ENCODE measurements around the gene HIVEP1.

The HIVEP1 gene

DNA sequence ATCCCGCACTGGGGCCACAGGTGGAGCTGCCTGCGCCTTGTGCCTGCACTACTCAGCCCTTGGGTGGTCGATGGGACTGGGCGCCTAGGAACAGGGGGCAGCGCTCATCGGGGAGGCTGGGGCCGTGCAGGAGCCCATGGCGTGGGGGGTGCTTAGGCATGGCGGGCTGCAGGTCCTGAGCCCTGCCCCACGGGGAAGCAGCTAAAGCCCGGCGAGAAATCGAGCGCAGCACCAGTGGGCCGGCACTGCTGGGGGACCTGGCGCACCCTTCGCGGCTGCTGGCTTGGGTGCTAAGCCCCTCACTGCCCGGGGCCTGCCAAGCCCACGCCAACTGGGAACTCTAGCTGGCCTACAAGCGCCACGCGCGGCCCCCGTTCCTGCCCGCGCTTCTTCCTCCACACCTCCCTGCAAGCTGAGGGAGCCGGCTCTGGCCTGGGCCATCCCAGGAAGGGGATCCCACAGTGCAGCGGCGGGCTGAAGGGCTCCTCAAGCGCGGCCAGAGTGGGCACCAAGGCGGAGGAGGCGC is 5.8 kb downstream of the HIVEP1 start:
- no peak for DNase-seq

DNA sequence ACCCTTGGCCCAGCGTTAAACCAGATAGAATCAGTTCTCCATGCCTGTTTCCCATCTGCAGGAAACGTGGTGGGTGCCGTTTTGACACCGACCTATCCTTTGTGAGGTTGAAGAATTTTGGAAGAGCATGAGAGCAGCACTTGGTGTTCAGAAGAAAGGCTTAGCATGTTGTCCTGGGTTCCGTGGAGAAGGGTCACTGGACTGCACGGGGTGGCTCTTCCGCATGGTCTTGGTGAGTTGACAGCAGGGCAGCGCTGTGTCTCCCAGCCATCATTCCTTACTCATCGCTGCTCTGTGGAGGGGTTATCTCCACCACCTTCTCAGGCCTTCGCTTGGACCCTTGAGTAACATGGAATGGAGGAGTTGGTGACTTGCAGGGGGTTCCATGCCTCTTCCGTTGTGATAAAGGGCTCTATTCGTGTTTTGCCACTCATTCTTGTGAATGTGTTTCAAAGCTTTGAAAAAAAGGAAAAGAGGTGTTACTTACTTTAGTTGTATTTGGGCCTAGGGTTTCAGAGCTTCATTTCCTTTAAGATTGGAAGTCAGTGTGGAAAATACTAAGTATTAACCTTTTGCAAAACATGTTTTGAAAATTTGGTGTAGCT is 8.2 kb downstream of the HIVEP1 start:
- no peak for DNase-seq

DNA sequence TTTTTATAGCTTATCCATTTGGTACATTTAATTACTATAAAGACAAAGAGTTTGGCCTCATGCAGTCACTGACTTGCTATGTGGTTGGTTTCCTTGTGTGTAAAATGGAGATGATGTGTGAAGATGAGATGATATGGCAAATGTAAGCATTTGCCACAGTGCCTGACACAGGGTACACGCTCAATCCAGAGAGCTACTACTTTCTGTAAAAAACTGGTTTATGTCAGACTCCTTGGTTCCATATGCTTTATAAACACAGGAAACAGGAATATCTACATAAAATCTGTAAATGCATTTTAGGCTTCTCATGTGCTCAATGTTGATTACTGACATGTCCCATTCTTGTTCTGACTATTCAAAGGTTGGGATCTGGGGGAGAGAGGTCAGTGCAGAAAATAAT is 10.4 kb downstream of the HIVEP1 start:
- DNase-seq, result no peak

DNA sequence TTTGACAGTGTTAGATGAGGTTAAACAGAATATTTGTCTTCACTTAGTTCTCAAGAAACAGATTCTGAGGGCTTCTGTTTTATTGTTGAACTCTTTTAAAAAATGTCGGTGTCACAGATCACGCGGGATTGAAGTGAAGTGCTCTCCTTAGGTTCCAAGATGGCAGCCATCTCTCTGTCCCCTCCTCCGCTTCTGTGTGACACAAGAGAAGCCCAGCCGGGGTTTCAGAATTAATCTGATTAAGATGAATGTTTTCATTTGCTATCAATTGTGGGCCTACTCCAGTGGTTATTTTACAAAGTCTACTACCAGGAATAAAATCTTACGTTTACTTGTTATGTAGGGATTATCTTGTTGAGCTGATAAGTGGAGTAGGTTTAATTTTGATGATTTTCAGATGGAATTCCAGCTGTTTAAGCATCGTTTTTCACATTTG is 10.9 kb downstream of the HIVEP1 start:
- no peak for DNase-seq

DNA sequence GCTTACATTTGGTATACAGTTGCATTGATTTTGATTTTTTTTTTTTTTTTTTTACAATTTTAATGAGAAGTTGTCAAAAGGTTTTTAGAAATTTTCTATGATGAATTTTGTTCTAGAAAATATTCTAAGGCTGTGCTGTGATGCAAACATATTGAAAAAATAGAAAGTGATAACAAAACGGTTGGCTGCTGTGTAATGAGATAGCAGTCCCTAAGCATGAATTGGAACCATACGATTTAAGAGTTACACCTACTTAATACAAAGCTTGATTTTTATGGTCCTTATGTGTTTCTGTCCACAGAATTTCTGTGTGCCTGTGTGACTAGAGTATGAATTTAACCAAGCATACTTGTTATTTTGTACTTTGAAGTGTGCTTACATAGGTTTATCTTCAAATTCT is 12.1 kb downstream of the HIVEP1 start:
- DNase-seq, result no peak

DNA sequence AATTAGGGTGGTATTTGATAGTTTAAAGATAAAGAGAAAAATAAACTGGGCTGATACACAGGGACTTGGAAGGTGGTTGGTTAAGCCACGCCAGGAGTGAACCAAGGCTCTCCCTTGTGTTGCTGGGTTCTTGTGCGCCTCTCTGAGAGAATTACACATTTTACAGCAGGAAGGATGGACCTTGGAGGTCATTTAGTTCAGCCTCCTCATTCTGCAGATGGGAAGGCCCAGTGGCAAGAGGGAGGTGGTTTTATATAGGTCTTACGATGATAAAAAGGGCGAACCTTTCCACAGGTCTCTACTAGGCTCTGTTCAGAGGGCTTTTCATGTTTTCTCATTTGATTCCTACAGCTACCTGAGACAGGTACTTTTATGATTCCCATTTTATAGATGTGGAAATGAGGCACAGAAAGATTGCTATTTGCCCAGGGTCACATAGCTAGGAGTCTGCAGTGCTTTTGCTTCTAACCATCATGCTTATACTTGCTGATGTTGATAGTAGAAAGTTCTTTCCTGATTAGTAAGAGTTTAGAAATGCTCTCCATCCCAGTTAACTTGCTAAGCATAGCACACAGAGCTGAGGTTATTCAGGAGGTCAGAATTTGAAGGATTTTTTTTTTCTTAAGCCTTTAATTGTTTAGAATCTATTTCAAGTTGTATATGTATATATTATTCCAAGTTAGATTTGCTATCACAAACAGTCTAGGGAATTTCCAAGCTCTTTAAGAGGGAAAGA is 12.8 kb downstream of the HIVEP1 start:
- no peak for DNase-seq

DNA sequence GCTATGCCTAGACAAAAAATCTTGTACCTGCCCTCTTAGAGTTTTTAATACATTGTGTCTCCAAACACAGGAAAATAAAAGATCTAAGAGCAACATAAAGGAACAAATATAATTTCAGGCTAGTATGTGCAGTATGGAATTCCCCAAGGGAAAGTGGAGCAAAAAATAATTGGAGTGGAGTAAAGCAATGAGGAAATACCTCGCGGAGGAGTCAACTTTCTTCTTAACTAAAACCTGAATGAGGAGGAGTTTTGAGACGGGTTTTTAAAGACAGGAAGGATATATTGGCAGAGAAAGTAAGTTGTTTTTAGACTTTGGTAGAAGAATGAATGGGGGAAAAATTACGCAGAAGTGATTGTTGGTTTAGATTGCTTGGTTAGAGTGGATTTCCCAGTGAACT is 14.0 kb downstream of the HIVEP1 start:
- DNase-seq, result no peak

DNA sequence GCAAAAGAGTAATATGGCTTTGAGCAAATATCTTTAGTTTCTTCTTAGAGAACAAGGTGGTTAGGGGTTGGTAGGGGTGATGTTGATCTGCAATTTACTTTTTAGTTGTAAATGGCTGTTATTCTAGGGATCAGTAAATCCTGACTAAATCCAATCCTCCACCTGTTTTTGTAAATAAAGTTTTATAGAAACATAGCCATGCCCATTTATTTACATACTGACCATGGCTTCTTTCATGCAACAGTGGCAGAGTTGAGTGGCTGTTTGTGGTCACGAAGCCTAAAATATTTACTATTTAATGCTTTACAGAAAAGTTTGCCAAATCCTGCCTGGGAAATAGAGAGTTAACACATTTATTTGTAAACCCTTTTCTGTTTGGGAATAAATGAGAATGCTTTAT is 14.7 kb downstream of the HIVEP1 start:
- no peak for DNase-seq

DNA sequence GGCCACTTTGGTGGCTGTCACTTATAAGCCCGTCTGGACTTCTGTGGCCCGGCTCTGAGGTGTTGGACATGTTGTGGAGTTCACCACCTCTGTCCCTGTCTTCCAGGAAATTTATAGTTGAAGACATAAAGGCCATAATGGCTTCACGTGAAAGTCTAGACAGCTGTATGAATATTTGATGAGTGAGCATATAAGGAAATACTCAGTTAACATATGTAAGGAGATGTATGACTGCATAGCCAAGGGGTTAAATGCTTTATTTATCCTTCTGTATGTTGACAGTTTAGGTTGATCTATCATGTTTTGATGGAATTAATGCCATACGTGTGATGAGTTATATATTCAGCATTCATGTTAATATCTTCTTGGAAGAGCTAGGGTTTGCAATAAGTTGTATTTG is 16.1 kb downstream of the HIVEP1 start:
- DNase-seq, result no peak

DNA sequence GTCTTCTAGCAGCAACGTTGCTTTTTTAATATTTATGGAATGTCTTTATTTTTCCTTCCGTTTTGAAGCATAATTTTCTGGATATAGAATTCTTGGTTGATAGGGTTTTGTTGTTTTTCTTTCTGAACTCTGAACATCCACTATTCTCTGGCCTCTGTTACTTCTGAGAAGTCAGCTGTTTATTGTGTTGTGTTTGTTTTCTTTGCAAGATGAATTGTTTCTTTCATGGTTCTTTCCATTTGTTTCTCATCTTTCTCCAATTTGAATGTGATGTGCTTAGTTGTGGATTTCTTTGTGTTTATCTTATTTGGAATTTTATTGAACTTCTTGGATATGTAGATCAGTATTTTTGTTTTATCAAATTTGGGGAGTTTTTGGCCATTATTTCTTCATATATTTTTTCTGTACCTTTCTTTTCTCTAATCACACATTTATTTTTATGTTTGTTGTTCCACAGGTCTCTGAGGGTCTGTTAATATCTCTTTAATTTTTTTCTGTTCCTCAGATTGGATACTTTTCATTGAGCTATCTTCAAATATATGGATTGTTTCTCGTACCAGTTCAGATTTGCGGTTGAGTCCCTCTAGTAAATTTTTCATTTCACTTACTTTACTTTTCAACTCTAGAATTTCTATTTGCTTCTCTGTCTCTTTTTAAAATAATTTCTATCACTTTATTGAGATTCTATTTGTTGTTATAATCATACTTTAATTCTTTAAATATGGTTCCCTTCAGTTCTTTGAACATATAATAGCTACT is 18.0 kb downstream of the HIVEP1 start:
- no peak for DNase-seq

DNA sequence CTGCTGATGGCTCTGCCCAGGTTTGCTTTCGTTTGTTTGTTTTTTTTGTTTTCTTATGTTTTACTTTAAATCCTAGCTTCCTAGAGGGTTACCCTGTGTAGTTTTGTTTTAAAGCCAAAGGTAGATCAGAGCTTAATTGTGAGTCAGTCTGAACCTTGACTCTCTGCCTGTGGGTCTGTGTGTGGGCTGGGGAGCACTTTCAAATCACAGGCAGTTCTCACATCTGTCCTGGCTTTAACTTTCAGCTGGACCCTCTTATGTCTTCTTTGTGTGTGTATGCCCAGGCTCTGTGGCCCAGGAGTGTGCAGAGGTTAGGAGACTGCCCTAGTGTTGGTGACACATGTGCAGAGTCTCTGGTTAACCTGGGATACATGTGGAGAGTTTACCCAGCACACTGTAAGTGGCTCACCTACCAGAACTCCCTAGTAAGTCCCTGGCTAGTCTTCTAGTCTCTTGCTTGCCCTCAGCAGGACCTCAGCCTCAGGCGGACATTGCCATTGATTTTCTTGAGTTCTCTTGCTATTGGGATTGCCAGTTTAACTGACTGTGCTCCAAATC is 19.0 kb downstream of the HIVEP1 start:
- no peak for DNase-seq

DNA sequence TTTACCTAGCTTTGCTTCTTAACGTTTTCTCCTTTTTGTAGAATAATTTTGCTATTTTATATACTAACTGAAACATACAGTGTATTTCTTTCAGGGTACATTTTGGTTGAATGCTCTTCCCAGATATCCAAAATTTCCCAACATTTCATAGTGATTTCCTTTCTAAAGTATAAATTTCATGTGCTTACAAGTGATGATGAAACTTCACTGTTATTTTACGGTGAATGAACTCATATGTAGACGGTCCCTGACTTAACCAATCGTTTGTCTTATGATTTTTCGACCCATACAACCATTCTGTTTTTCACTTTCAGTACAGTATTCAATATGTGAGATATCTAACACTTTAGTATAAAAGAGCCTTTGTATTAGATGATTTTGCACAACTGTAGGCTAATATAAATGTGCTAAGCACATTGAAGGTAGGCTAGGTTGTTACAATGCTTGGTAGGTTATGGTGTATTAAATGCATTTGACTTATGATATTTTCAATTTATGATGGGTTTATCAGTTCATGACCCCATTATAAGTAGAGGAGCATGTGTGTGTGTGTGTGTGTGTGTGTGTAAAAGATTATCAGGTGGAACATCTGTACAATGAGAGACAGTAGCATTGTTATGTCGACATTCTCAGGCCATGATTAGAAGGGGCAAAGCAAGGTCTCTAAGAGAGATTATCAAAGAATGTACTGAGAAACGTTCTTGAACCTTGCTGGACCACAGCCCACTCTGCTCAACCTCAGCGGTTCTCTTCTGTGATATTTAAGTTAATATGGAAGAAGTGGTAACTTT is 20.9 kb downstream of the HIVEP1 start:
- no peak for DNase-seq

DNA sequence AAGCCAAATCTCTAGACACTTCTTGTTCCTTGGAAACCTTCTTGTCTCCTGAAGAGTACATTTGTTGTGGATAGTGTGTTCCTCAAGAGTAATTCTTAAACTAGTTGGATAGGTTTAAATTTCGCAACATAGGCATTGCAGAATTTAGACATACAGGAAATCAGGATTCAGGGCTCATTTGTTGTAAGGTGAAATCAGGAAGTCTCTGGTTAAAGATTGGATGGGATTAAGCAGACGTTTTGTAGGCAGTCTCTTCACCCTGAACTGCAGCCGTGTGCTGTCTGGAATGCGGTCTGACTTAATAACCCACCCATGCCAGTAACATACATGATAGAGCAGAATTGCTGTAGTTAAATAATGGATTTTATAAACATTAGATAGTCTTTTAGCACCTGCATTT is 21.7 kb downstream of the HIVEP1 start:
- no peak for DNase-seq

DNA sequence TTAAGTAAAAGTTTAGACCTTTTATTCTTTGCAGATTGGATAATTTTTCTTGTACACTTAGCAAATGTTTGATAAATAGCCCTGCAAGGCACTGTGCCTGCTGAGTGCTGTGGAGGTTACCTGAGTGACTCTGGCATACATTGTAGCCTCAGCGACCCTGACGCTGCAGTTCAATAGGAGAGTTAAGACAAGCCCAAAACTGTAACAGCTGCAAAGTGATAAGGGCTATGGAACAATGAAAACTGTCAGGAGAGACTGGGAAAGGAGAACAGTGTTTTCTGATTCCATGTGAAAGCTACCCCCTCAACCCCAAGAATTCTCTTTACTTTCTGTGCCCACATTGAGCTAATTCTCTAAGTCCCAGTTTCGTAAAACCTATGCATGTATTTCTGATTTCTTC is 22.2 kb downstream of the HIVEP1 start:
- DNase-seq, result no peak

DNA sequence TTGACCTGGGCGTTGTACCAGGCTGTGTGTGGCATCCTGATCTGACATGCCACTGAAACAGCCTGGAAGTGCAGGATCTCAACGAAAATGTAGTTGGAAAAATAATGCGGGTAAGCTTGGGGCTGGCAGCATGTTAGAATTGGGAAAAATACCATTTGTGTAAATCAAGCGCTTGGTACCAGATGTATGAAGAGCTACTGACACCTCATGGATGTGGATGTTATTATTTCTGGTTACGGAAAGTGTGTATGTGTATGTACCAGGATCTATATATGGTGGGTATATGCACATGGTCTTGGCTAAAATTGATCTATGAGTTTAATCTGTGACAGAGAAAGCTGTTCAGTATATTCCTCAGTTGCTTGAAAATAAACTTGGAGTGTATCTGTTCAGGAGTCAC is 22.7 kb downstream of the HIVEP1 start:
- DNase-seq, result no peak

DNA sequence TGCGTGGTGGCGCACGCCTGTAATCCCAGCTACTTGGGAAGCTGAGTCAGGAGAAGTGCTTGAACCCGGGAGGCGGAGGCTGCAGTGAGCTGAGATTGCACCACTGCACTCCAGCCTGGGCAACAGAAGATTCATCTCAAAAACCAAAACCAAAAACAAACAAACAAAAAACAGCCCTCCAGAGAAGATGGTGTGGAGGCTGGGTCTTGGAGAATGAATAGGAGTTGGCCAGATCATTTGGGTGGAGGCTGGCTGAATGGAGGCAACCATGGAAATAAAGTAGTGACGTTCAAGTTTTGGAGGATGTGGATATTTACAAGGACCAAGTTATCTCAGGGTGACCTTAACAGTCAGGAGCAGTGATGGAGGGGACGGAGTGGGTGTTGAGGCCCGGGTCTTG is 24.7 kb downstream of the HIVEP1 start:
- no peak for DNase-seq

DNA sequence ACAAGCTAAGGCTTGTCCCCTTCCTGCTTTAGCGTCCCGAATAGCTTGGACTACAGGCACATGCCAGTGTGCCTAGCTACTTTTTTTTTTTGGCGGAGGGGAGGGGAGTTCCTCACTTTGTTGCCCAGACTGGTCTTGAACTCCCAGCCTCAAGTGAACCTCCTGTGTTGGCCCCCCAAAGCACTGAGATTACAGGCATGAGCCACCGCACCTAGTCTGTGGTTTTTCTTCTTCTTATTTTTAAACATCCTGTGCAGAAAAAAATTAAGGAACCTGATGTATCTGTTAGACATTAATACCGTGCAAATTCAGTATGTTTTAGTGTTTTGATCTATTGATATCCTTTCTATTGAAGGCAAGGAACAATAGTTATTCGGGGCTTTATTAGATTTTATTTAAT is 25.7 kb downstream of the HIVEP1 start:
- DNase-seq, result no peak

DNA sequence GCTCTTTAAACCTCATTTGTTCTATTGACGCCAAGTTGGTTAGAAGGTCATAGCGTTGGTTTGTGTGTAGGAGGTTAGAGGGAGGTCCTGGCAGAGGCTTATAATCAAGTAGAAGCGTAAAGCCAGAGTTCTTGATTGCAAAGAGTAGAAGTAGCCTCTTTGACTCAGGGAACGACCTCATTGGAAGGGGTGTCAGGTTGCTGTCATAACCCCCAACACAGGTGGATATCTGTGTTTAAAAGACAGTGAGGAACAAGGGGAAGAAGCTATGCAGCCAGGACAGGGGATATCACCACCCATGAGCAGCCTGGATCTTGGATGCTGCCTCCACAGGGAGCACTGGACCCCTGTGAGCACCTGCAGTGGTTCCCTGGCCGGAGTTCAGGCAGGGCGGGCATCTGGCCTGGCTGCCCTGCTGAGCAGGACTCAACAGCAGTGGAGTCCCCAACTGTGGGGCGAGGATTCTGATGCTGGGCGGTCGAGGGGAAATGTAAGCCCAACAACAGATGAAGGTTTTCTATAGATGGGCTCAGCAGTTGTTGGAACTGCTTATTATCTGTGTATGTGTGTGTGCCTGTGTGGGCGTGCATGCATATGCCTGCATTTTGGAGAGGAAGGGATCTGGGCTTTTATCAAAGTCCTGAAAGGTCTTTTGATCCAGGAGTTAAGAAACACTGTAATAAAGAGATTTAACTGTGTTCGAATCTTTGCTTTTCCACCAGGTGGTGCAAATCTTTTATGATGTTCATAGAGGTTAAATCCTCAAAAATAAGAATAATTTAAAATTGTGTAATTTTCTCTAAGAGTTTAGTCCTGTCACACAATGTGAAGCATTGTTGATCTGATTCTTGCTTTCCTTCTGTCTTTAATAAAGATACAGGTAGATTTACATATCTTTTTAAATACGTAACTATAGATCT is 27.7 kb downstream of the HIVEP1 start:
- no peak for DNase-seq

DNA sequence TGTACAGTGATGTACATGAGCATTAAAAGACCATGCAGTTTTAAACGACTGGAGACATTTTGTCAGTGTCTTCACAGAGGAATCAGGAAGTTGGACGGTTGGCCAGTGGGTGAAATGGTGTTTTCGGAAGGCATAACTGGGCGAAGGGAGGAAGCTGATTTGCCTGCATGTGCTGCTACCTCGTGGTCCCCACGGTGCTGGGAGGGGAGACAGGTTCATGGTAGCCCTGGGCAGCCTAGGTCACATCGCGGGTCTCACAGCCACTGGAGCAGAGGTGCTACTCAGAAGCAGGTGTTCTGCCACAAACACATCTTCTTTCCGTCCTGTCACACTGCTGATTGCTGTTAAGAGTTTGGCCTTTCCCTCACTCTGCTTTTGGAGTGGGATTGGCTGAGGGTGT is 35.2 kb downstream of the HIVEP1 start:
- no peak for DNase-seq

DNA sequence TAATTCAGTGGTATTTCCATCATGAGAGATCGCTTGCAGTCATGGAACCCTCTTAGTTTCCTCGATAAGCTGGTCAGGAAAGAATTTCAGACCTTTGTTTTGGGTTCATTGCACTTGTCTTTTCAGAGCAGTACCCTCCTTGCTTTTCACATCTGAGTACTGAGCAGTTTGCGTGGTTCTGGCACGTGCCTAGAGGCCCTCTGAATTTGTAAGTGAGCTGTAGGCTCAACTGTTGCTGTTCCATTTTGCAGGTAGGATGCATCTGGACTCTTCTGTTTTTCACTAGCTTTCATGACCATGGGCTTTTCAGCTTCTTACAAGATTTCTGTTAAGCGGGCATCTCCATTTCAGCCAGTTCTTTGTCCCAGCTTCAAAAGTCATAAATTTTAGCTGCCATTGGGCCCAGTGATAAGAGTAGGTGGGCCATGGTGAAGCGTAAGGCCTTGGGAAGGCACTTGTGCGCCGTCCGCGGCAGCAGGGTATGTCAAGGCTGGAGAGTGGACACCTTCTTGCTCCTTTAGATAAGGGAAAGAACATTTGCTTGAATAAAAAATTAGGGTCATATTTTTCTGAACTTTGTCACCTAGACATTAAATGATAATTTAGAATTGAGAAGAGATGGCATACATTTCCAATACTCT is 35.8 kb downstream of the HIVEP1 start:
- no peak for DNase-seq

DNA sequence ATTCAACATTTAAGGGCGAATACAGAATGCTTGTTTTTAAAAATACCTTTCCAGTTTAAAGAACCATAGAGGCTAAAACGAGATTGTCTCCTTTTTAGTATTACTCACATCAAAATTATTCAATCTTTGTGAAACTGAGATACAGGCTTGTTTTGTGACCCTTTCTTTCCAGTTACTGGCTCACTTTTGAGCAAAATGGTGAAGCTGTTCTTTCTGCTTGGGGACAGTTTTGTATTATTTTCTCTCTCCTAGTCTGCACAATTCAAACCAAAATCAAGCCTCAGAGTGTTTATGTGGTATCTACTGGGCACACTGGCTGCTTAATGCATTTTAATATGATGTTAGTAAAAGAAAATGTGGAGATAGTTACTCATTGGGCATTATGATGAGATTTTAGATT is 36.5 kb downstream of the HIVEP1 start:
- DNase-seq, result no peak

Measured in right kidney (tissue), 1 donor.